NOMO-1 treated with dmso at 0.1 percent for 144 hours (cell line): Measurements from ENCODE around the gene BMPR1B.

ENCODE experiments used
- DNase-seq: peaks from one replicate; lab custom pipeline; 2025; ENCODE audit not compliant: unreplicated experiment; lab: John Stamatoyannopoulos, UW

The BMPR1B gene

DNA sequence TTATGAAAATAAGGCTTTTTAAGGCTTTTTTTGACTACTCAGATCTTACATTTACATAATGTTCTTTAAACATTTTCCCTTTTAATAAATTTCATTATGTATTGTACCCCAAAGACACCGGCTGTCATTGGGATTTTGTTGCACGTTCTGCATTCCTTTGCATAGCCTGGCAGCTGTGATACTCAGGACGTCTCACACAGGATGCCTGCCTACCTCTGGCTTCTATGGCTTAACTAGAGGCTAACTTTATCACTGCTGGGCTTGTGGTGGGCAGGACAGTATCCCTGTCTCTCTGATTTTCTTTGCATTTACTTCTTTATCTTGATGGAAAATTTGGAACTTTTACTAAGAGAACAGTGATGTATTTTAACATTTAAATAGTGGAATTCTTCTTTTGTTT lies 147.8 kb downstream of the BMPR1B start:
- DNase-seq: no peak

DNA sequence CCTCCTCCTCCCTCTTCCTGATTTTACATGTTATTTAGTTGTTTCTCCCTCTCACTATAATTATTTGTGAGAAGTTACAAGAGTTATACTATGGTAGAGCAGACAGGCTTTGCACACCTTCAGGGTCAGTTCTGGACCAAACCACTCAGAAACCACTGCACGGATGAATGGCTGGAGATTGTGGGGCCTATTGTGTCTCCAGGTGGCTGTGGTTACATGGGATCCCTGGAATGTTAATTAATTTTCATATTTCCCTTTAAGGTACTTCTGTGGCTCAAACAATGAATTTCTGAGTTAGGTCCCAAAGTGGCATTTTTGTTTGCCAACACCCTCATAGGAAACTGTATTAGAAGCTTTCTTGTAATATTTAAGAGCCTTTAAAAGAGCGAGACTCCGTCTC lies 151.9 kb downstream of the BMPR1B start:
- no peak for DNase-seq

GRCh38 chr4:94911106-94911505 lies 153.4 kb downstream of the BMPR1B start:
- DNase-seq: no peak

DNA sequence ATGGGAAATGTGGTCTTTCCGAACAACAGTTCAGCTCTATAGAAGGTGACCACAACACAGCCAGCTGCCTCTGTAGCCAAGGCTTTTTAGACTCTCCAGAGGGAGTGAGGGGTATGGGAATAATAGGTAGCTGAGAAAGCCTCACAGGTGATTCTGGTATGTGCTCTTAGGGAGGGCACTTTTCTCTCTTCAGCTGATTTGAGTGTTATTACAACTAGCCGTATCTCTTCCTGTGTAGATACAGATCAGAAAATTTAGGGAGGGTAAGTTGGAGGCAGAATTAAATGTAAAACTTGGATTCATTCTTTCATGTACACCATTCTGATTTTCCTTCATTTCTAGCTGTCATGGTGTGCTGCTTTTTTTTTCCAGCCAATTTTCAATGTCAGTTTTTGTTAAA lies 154.9 kb downstream of the BMPR1B start:
- no peak for DNase-seq

DNA sequence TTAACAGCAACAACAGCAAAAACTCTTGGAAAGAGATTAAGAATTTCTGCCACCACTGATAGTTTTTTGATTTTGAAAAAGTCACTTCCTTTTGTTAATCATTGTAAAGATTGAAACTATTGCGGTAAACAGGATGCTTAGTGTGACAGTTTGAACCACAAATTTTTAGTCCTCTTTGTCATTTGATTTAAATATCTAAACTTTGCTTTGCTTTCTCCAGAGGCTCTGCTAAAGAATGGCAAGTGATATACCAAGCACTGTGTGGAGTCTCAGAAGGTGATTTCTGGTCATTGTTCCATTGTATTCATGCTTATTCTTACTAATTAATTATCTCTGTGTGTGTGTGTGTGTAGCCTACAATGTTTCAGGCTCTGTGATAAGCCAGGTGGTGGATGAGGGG lies 155.6 kb downstream of the BMPR1B start:
- no peak for DNase-seq

DNA sequence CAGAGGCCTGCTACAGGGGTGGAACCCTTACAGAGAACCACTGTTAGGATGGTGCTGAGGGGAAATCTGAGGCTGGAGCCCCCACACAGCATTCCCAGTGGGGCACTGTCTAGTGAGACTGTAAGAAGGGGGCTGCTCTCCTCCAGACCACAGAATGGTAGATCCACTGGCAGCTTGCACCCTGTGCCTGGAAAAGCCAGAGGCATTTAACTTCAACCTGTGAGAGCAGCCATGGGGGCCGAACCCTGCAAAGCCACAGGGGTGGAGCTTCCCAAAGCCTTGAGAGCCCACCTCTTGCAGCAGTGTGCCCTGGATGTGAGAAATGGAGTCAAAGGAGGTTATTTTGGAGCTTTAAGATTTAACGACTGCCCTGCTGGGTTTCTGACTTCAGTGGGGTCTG lies 159.4 kb downstream of the BMPR1B start:
- DNase-seq: no peak

DNA sequence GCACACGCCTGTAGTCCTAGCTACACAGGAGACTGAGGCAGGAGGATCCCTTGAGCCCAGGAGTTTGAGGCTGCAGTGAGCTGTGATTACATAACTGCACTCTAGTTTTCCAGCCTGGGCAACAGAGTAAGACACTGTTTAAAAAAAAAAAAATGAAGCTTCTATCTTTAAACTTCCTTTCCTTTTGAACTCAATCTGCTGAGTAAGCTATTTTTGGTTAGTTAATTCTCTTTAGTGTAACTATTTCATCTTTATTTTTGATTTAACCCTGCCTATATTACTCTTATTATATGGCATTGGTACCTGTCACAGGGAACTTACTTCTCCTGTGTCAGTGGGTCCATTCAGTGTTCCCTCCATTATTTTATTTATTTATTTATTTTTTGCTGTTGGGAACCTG lies 160.8 kb downstream of the BMPR1B start:
- no peak for DNase-seq

DNA sequence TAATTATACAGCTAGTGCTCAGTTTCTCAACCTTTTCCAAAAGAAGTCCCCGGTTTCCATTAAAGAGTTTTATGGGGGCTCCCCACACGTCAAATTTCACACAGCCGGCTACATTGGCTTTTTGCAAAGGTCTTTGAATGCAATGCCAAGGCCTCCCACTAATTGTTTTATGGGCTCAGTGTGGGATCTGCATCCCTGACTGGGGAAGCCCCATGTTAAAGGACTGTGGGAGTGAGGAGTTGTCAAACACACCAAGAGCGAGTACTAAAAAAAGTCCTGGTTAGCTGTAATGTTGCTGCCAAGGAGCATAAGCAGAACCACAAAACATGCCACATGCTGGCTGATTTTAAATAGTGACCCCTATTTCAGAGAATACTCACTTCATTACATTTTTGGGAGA lies 162.6 kb downstream of the BMPR1B start:
- DNase-seq: no peak

DNA sequence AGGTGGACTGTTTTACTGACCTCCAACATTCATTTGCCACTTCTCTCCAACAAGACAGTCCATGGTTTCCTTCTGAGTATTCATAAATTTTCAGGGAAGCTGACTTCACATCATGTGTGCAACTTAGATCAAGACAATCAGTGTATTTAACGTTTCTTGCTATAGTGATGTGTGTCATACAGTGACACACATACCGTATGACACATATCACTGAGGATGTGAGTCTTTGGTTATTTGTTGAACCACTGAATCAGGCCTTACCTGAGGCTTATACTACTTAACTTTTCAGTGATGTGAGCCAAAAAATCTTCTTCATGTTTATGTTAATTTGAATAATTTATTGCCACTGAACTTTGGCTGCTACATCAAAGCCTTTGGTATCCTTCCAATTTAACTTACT lies 166.8 kb downstream of the BMPR1B start:
- no peak for DNase-seq

GRCh38 chr4:94925764-94926347 lies 168.1 kb downstream of the BMPR1B start:
- DNase-seq: no peak

DNA sequence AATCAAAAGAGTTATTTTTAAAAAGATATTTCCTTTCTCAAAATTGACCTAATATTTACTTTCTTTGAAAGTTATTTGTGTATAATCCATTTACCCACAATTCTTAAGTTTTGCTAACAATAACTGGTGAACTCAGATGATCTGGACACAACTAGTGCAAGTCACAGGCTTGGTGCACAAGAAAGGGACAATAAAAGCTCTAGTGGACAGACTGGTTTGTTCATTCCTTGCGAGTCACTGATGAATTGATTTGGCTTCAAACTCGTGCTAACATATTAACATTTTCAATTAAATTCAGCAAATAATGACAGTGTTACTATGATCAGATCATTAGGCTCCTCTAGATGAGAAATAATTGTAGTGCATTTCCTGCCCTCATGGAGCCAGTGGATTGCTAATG lies 169.2 kb downstream of the BMPR1B start:
- DNase-seq: no peak

- DNase-seq: no peak
Observed at GRCh38 chr4:94927696-94928095, 169.9 kb downstream of the BMPR1B start.

DNA sequence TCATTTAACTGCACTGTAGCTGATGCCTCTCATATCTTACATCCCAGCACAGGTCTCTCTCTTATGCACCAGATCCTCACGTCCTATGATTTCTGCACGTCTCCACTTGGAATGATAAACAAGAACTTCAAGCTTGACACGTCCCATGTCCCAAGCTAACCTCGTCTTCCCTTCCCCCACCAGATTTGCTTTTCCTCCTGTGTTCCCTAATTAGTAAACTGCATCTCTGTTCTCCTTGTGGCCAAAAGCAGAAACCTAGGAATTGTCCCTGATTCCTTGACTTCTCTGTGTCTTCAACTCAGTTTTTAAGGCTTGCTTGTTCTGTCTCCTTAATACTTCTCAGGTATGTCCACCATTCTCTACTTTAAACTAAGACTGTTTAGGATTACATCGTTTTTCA lies 171.9 kb downstream of the BMPR1B start:
- no peak for DNase-seq

DNA sequence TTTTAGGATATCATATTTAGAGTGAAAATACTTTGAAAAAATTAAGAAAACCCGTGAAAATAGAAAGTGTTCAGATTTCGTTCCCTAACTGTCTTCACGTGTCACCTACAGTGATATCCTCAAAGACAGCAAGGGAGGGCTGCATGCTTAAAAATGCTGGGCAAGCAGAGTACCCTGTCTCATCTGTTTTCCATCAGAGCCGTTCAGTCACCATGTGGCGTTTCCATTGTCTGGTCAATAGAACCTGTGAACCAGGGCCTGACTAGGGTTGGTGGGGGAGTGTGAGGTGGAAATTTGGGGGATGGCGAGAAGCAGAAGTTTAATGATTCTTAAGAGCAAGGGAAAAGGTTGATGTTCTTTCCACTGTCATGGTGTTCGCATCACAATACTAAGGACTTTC lies 173.9 kb downstream of the BMPR1B start:
- DNase-seq: no peak

GRCh38 chr4:94932366-94932765 lies 174.6 kb downstream of the BMPR1B start:
- DNase-seq: no peak

- no peak for DNase-seq
Observed at GRCh38 chr4:94933799-94934198, 176.0 kb downstream of the BMPR1B start.

DNA sequence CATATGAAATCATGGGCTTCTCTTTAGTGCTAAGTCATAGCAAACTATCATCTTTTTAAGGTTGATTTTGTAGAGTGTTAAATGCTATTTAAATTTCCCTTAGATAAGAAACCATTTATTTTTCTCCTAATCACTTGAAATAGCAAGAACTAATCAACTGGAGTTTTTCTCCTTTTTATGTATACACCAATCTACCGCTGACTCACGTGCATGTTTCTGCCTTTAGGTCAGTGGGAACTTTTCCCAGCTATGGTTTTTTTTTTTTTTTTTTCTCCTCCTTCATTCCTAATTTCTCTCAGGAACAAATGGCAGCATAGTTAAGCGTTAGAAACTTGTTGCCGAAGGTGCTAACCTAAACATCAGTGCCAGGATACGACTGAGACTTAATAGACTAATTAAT lies 176.4 kb downstream of the BMPR1B start:
- no peak for DNase-seq

- DNase-seq: no peak
Observed at GRCh38 chr4:94934864-94935263, 177.1 kb downstream of the BMPR1B start.

- no peak for DNase-seq
Observed at GRCh38 chr4:94936854-94937253, 179.1 kb downstream of the BMPR1B start.

DNA sequence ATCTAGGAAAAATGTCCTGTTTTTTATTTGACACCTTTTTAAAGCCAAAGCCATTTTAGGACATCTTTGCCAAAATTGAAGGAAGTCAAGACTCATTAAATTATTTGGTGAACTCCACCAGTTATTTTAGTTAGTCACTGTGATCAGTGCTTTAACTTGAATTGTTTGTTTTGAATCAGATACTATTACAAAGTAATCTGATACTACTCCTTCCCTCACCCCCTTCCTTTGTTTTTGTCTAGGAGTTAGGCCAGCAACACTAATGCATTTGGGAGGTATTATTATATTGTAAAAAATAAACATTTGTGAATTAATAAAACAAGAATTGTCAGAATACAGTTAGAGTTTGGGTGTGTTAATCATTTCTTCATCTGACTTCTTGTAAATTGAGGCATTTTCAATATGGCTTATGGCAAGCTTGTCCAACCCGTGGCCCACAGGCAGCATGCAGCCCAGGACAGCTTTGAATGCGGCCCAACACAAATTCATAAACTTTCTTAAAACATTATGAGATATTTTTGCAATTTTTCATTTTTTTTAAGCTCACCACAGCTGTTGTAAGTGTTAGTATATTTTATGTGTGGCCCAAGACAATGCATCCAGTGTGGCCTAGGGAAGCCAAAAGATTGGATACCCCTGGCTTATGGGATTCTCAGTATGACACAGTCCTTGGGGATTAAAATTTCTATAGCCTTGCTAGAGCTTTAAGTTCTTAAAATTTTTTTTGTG lies 182.2 kb downstream of the BMPR1B start:
- no peak for DNase-seq

DNA sequence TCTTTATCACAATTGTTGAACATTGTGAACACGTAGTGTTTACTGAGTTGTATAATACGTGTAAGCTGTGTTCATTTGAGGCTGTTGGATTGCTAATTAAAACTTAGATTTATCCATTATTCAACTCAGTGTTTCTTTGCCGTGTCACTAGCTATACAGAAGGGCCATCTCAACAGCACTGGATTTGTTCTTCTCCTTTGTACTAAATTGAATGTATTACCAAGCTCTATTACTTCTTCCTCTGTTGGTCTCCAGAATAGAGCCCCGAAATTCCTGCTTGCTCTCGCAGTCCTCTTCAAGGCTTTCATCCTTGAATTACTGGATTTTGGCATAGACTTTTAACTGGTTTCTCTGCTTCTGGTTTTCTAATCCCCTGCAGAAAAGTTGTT lies 182.8 kb downstream of the BMPR1B start:
- no peak for DNase-seq

- DNase-seq: no peak
Observed at GRCh38 chr4:94941706-94942105, 184.0 kb downstream of the BMPR1B start.

DNA sequence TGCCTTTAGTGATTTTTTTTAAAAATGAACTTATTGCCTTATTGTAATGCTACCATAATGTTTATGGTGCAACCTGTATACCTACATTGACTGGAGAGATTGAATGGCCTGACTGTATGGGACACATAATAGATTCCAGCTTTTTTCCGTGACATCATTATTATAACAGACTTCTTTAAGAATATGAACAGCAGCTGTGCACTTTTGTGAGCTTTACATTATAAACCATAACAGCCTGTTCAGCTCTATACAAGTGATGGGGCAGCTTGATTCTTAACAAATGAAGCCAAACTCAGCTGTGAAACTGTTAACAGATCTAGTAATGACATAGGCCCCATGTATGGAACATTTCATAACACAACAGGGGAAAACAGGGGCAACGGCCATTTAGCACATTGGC lies 187.0 kb downstream of the BMPR1B start:
- DNase-seq: no peak
